Esophagus muscularis mucosa (tissue), 3 donors: ENCODE results near the gene PSTPIP2.

Source experiments
- CTCF ChIP-seq, 3 experiments: fragments of 200-600 bp in 2 of 3; fragments of 450-650 bp in 1 of 3; sonication (generic) in 2 of 3; IDR thresholded peaks; one replicate each; pipeline ENCODE4 v1.5.1; 2017 to 2019; ENCODE audit warnings: antibody characterized with exemption in 3 of 3, mild to moderate bottlenecking in 2 of 3, moderate library complexity in 1 of 3
- EP300 ChIP-seq: sonication (generic); formaldehyde crosslinking; IDR thresholded peaks from one replicate; pipeline ENCODE4 v1.6.1; 2017; ENCODE audit warnings: antibody characterized with exemption

- TF ChIP-seq EP300, result no peak
- no peak for TF ChIP-seq CTCF (IDR thresholded peaks at IDR 0.05)
Measured at GRCh38 chr18:46050268-46050667, 21.8 kb downstream of the PSTPIP2 start.
